AG10803 (cell line): ENCODE results near the gene CCL16.
"Not testable (repeated sequence)": the region's sequence is repeated elsewhere in the genome, so short reads cannot be mapped to it uniquely, and the experiment has no call there.

Experiments used
- DNase-seq: peaks from one replicate; pipeline ENCODE4 v3.0.0; 2010; ENCODE audit warnings: low read depth
- H3K4me3 ChIP-seq: 2 replicates; pipeline ENCODE4 v1.5.1; 2011; ENCODE audit warnings: mild to moderate bottlenecking, low read length, control low read depth
- TF ChIP-seq, protein P1 (sequence below): conservative IDR thresholded peaks from 2 replicates; pipeline ENCODE4 v1.5.1; 2011; ENCODE audit warnings: mild to moderate bottlenecking, low read length, control low read depth, inconsistent platforms

The CCL16 gene

DNA sequence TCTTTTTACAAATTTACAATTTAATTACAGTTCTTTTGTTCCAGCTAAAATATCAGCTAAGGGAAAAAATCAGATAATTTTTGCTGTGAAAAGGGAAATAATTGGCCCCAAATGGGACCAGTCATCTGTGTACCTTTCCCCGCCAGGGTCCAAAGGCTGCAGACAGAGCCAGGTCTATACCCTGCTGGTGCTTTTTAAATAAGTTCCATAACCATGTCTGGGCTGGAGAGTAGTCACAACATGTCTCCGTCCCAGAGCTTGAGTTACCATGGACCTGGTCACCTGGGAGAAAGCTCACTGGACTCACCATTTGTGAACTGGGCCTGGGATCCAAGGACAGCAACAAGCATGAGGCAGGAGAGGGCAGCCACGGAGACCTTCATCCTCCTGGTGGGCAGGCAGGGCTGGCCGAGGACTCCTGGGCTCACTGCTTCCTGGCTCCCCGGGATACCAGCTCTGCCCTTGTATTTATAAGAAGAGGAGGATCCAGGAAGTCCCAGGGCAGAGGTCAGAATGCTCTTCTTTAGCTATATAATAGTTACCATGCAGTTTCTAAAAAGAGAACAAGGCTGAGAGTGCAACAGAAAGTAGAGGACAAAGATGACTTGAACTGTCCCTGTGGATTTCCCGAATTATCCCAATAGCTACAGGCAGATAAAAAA, 19.9 kb upstream of the CCL16 start, which contains the start of gene CCL15:
TSS of gene CCL15 (minus strand) at position 444 of the 662 bp plus-strand sequence. CDS start at position 383, 61 bp downstream.
- no peak within 1 kb of the TSS for H3K4me3 ChIP-seq
- no peak for DNase-seq
- TF ChIP-seq, protein P1, sequence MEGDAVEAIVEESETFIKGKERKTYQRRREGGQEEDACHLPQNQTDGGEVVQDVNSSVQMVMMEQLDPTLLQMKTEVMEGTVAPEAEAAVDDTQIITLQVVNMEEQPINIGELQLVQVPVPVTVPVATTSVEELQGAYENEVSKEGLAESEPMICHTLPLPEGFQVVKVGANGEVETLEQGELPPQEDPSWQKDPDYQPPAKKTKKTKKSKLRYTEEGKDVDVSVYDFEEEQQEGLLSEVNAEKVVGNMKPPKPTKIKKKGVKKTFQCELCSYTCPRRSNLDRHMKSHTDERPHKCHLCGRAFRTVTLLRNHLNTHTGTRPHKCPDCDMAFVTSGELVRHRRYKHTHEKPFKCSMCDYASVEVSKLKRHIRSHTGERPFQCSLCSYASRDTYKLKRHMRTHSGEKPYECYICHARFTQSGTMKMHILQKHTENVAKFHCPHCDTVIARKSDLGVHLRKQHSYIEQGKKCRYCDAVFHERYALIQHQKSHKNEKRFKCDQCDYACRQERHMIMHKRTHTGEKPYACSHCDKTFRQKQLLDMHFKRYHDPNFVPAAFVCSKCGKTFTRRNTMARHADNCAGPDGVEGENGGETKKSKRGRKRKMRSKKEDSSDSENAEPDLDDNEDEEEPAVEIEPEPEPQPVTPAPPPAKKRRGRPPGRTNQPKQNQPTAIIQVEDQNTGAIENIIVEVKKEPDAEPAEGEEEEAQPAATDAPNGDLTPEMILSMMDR: no peak

DNA sequence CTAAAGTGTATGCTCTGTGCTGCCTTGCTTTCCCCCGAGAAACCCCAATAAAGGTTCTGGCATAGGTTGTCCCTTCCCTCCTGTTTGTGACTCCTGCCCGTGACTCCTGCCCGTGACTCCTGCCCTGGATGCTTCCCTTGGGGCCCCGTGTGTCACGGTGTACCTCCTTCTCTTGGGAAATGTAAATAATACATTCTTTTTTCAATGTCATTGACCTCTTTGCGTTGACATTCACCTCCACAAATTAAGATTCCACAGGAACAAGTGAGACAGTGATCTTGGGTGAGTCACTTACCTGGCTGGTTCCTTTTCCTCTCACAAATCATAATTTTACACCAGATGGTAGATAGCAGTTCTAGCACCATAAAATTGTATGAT, 19.4 kb upstream of the CCL16 start:
- no peak overlapping the region for H3K4me3 ChIP-seq
- DNase-seq: no peak
- TF ChIP-seq, protein P1: no peak

DNA sequence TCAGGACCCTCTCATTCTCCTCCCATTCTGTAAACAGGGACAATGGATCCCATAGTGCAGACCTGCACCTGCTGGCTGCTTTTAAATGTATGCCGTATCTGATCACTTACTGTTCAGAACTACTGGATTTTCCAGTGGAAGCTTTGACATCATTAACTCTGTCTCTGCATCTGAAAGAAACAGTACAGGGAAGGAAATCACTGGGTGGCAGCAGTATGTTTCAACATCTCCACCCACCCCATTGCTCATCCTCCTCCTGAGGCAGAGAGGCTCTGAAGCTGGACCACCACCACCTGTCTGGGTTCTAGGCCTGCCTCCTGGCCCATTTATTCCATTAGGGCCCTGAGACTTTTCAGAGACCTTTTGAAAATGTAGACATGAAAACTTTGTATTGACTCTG, 17.5 kb upstream of the CCL16 start:
- H3K4me3 ChIP-seq: no peak overlapping the region
- no peak for DNase-seq
- TF ChIP-seq, protein P1: no peak

DNA sequence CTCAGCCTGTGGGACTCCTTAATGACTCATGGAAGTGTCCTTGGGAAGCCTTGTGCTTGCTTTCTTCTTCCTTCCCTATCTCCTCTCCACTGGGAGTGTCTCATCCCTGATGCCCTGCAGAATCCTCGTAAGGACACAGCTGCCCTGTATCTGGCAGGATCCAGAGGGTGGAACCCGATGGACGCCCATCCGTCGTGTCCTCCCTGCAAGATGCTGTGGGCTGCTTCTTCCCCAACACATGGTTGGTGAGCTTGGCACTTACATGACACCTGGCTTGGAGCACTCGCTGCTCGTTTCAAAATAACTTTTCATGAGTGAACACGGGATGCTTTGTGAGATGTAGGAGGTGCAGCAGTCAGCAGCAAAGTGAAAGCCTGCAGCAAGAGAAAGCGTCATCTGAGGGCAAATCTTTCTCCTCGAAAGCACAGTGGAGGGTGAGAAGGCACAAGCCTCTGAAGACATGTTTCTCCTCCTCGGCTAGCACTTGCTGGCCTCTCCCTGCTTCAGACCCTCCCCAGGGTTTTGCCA, 16.8 kb upstream of the CCL16 start:
- no peak for DNase-seq
- no peak overlapping the region for H3K4me3 ChIP-seq
- TF ChIP-seq, protein P1: no peak

DNA sequence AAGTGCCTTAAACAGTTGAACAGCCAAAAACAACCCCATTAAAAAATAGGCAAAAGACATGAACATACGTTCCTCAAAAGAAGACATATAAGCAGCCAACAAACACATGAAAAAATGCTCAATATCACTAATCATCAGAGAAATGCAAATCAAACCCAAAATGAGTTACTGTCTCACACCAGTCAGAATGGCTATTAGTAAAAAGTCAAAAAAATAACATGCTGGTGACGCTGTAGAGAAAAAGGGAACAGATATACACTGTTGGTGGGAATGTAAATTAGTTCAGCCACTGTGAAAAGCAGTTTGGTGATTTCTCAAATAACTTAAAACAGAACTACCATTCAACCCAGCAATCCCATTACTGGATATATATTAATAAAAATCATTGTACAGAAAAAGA, 14.0 kb upstream of the CCL16 start:
- H3K4me3 ChIP-seq, DNase-seq: not testable (repeated sequence)

DNA sequence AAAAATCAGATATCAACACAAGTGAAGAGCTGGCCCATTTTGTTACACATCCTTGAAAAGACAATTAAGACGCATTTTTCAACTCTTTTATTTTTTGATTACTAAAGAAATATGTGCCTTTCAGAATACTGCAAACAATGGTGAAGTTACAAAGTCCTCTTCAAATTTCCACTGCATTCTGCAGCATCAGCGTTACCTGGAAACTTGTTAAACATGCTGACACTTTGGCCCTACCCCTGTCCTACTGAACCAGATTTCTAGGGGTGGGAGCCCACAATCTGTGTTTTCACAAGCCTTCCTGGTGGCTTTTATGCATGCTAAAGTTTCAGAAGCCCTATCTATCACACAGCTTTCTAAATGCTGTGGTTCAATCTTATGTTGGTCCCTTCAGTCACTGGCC, 9.8 kb upstream of the CCL16 start:
- H3K4me3 ChIP-seq: no peak overlapping the region
- TF ChIP-seq, protein P1: no peak
- DNase-seq: no peak

DNA sequence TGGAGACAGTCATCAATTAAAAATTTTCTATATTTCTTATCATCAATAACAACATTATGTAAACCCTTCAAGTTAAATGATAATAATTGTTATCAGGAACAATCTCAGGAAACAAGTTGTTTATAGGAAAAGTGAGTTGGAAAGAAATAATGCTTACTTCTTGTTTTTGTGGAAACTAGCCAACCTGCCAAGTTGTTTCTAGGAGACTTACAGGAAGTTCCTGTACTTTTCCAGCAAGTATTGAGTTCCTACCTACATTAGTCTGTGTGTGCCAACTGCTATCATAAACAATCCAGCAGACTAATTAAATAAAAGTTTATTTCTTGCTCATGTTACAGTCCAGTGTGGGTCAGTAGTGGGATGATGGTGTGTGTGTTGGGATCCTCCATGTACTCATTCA, 6.9 kb upstream of the CCL16 start:
- H3K4me3 ChIP-seq: no peak overlapping the region
- no peak for DNase-seq
- TF ChIP-seq, protein P1: no peak

DNA sequence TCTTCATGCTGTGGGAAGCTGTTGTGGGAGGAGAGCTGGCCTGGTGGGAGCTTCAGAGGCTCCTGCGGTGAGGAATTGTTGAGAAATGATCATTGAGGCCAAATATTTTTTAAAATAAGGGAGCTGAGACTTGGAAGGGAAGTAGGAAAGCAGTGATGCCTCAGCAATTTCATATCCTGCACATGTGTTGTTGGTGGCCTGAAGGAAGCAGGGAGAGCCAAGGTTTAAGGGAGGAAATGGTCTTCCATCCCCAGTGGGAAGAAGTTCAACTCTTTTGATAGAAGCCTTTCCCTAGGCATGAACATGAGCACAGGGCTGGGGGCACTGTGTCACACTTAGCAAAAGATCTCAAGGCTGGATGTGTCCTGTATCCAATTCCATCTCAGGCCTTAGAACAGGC, 5.3 kb upstream of the CCL16 start, which contains the start of gene CCL14:
TSS of gene CCL14 (minus strand) at position 87 of the 400 bp plus-strand sequence. CDS start at position 7, 80 bp downstream.
- H3K4me3 ChIP-seq: no peak within 1 kb of the TSS
- TF ChIP-seq, protein P1: no peak
- no peak for DNase-seq
